Lower leg skin (tissue), 3 donors: ENCODE results near the gene NFU1.

Experiments
- CTCF ChIP-seq, 3 donors: fragments of 450-650 bp; IDR thresholded peaks; one replicate each; pipeline ENCODE4 v1.5.1; 2016; ENCODE audit warnings: antibody characterized with exemption in 3 of 3, mild to moderate bottlenecking in 3 of 3, moderate library complexity in 2 of 3
- POLR2A ChIP-seq, 2 donors: fragments of 450-650 bp; IDR thresholded peaks; one replicate each; pipeline ENCODE4 v1.6.1; 2016 to 2017; ENCODE audit warnings: antibody characterized with exemption in 2 of 2, mild to moderate bottlenecking in 1 of 2, moderate library complexity in 1 of 2

GRCh38 chr2:69424419-69424818 is 12.8 kb downstream of the NFU1 start:
- TF ChIP-seq CTCF (IDR thresholded peaks at IDR 0.05) (no peak), POLR2A (IDR thresholded peaks at IDR 0.05) (no peak)
